NK-92 (cell line): ENCODE results near the gene TANC1.
"Not testable (repeated sequence)": the region's sequence is repeated elsewhere in the genome, so short reads cannot be mapped to it uniquely, and the experiment has no call there.

Experiments
- DNase-seq: peaks from one replicate; lab custom pipeline; 2025; ENCODE audit not compliant: unreplicated experiment; lab: John Stamatoyannopoulos, UW

Gene TANC1

DNA sequence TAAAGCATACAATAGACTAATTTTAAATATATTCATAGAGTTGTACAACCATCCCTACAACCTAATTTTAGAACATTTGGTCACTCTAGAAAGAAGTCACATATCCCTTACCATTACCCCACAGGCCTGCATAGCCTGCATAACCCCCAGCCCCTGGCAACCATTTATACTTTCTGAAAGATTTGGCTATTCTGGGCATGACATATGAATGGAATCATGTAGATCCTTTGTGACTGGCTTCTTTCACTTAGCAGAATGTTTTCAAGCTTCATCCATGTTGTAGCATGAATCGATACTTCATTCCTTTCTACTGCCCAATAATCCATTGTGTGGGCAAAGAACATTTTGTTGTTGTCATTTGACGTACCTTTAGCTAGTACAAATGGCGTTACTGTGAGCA, 166.5 kb downstream of the TANC1 start:
- no peak for DNase-seq

DNA sequence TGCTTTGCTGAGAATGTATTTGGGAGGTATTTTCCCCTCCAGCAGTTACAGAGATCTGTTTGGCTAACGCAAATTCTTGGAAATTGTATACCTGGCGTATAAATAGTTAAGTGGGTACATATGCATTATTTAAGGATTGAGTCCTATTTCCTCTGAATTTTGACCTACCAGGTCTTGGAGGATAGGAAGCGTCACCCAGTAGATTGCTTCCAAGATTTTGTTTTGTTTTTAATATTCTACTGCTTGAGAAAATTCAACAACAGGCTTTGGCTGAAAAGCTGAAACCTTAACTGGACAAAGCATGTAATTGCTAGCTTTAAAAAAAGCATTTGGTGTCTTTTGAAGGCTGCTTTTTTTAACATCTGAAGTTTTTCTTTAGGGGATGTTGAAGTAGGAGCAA, 168.0 kb downstream of the TANC1 start:
- no peak for DNase-seq

DNA sequence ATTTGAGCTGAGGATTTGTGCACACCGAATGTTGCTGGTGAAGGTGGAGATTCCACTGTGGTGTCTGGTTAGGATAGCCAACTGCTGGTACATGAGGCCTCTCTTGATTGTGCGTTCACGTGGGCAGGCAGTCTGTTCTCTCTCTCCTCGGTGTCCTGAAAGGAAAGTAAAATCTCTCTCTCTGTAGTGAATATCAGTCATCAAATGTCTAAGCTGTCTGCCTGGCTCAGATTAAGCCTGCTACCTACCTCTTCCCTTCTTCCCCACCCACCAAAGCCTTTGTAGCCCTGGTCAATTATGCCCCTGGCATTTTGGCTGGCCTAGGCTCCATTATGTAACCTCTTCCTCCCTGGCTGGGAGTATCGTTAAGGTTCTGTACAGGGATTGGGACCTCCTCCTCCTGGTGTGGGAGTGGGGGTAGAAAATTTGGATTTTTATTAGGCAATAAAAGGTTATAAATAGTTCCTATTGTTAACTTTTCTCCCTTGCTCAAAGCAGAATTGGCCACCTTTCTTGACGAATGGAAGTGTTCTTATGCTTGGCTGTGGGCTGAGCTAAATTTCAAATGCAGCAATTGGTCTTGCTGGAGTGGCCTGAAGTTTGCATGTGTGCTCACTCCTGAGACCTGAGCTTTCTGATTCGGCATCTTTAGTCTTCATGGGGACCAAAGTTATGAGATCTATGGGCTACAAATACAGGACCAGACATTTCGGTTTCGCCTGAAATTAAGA, 169.2 kb downstream of the TANC1 start:
- no peak for DNase-seq

DNA sequence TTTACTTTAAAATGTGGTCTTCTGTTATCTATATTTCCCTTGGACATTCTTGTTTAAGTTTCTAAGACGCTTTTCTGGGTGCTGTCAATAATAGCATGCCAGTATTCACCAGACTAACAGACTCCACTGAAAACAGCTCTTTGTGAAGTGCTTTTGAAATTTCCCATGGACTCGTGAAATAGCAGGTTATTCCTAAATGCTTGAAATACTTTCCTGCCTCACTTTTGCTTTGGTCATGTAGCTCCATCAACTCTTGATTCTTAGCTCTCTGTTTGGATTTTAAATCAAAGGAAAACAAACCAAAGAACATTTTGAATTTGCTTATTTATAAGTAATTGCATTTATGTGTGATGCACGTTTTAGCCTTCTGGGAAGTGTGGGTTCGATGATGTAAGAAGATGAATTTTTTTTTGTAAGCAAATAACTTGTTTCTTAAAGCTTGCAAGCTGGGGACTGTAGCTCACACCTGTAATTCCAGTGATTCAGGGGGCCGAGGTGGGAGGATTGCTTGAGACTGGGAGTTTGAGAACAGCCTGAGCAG, 170.3 kb downstream of the TANC1 start:
- no peak for DNase-seq

DNA sequence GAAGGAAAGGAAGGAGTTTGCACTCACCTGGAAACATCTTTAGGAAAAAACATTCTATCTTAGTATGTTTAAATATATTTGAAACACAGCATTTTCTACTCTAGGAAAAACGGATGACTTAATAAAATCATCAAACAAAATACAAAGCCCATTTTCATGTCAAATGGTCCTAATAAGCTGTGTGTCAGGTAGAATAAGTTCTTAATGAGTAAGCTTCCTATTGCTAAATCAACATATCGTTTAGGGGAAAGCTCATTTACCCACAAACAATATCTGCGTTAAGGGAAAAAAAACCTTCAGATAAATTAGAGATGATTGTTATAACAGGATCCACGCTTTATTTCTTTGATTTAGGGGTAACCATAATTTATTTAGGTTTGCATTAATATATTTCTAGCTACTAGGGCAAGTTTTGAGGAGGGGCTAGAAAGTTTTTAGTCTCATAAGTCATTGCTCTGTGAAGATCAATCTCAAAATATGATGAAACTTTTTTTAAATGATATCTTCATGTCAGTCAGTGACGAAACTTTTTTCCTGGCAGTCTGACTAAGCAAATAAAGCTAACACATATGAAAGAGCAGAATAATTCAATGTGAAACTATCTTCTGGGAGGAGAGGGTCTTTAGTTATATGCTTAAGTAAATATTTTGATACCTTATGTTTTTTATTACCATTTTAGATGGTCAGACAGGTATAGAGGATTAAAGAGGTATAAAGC, 170.9 kb downstream of the TANC1 start:
- DNase-seq = no peak

DNA sequence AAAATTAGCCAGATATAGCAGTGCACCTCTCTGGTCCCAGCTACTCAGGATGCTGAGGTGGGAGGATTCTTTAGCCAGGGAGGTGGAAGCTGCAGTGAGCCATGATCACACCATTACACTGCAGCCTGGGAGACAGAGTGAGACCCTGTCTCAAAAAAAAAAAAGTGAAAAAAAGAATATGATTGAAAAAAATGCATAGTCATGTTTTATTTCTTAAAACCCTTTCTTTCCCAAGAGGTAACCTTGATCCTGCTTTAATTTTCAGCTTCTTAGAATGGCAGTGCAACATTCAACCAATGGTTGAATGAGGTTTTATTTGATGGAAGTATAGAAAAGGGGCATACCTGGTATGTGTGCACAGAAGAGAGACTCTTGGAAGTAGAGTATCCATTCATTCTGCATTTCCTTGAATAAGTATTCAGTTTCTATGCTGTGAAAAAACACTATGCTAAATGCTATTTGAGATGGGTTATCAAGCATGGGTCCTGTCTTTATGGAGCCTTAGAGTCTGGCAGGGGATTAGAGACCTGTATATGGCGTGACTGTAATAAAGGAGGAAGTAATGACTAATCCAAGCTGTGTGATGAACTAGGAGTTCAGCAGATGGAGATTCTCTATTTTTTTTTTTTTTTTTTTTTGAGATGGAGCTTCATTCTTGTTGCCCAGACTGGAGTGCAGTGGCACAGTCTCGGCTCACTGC, 171.8 kb downstream of the TANC1 start:
- DNase-seq = no peak

DNA sequence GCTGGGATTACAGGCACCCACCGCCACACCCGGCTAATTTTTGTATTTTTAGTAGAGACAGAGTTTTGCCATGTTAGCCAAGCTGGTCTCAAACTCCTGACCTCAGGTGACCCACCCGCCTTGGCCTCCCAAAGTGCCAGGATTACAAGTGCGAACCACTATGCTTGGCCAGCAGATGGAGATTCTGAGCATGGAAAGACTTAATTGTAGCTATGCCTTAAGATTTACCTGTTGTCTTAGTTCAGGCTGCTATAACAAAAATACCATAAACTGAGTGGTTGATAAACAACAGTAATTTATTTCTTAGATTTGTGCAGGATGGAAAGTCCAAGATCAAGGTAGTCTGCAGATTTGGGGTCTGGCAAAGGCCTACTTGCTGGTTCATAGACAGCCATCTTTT, 172.4 kb downstream of the TANC1 start:
- not testable (repeated sequence) for DNase-seq

DNA sequence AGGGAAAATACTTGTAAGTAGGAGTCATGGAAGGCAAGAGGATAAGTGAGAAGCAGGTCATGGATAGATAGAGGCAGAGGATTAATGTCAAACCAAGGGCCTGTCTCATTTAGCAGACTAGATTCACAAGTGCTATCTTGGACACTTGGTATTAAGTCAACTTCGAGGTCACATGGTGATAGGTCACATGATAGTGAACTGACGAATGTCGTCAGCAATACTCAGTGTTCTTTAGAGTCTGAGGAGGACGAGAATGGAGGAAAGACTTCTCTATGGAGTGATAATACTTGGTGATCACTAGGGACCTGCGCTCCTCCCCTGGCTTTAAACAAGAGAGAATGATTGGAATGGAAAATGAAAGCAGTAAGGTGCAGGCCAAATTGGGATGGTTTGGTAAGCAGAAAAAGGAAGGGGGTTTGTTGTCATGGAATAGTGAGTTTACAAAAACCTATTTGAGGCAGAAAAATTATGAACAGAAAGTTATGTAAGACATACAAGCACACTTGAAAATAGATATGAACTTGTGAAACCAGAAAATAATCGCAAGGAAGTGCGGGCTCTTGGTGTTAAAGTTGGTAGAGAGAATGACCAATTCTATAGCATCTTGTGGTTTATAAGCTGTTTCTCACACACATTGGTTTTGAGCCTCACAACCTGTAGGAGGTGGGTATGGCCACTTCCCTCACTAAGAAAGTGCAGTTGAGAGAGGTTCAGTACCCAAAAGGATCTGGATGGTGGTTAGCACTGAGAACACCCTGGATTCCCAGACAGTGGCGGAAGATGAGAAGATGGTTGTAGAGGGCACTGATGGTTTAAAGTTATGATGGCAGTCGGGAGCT, 176.6 kb downstream of the TANC1 start:
- DNase-seq = no peak

DNA sequence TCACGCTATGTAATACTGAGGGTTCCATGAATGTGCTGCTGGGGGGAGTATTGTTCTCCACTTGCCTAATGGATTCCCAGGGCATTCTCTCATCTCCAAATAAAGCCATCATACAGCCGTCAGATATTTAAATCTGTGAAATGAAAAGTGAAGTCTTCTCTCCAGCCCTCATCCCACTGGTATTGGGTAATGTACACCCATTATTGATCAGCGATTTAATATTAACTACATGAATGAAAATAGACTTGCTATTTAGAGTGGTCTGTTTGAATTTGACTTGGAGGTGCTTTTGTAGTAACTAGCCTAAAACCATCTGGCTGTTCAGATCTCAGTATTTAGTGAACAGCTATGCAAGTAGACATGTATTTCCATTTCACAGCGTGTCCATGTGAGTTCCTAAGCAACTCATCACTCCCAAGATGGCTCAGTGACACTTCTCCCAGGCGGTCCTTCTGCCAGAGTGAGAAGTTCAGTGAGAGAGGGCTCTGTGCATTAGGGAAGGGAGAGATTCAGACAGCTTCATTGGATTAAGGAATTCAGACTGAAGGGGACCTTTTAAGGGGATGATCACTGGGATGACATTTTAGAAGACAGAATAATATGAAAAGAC, 177.4 kb downstream of the TANC1 start:
- DNase-seq = no peak

DNA sequence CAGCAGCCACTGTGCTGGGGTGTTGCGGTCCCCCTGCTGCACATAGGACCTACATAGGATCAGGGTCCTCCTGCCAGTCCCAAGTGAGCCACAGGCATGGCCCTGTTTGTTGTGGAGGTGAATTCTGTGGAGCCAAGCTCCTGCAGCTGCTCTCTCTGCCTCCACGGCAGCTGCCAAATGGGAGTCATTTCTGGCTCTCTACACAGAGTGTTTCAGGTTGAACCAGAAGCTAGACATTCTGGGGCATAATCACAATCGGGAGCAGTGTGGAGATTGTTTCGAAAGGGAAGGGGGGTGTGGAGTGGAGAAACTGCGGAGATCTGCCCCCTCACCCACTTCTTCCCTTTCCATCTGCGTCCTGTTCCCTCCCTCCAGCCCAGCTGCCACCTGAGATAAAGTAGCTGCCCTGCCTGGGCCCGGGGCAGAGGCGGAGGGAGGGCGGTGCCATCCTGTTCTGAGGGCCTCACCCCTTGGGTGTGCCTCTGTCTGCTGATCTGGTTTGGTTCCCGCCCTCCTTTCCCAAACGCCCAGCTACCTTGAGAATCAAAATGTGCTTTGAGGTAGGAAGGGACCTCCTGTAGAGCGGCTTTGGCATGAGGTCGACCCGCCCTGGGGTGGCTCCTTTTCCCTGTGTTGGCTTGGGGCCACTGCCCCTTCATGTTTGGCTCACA, 178.7 kb downstream of the TANC1 start:
- no peak for DNase-seq

DNA sequence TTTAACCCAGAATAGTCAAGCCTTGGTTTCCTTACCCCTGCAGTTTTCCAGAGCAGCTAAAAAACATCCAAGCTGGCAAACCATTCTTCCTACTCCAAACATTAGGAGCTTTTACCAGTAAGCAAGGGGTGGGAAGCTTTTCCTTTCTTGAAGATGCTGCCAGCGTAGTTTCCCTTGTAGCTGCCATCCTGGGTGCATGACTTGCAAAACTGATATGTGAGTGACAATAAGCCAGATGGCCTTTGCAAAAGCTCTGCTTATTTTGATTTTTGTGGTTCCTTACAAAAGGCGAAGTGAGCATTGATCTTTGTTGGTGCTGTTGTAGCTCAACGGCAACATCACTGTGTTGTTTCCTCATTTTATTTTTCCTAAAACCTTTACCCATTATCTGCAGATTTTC, 179.2 kb downstream of the TANC1 start:
- DNase-seq = no peak

DNA sequence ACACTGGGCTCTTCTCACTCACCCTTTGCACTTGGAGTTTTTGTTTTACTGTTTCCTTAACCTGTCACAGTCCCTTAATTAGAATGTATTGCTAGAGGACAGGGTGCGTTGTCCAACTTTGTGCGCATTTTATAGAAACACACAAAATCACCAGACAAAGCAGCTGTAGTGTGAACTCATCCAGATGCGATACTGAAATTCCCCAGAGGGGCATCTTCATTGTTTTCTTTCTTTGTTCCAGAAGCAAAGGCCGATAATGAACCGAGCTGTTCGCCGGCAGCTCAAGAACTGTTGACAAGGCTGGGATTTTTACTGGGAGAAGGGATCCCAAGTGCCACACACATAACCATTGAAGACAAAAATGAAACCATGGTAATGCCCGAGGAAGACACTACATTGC, 180.5 kb downstream of the TANC1 start:
- no peak for DNase-seq

DNA sequence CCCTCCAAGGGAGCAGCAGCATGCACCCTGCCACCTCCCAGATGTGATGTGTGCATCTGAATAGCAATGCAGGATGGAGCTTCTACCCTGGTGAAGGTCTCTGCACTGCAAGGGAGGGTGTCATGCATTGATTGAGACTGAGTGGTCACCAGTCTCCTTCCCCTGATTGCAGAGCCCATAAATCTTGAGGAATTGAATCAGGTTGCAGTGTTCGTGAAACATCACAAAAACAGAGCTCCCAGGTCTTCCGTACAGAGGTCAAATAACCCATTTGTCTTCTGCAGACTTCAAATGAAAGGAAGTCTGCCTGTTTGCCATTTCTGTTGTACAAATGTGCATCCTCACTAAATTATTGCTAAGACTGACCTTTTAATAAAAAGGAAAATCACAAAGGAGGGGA, 181.3 kb downstream of the TANC1 start:
- DNase-seq = no peak

DNA sequence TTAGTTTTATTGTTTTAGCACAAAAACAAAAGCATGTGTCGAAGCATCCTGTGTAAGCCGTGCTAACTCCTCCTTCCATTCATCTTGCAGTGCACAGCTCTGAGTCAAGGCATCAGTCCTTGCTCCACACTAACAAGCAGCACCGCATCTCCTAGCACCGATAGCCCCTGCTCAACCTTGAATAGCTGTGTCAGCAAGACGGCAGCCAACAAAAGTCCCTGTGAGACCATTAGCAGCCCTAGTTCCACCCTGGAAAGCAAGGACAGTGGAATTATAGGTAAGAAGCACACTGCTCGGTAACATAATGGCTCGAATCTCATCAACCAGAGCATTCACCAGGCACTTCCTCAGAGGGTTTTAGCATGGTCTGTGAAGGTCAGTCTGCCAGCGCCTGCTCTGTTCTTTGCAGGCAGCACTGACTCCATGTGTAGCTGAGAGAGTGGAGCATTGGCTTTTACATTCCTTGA, 181.9 kb downstream of the TANC1 start:
- no peak for DNase-seq

DNA sequence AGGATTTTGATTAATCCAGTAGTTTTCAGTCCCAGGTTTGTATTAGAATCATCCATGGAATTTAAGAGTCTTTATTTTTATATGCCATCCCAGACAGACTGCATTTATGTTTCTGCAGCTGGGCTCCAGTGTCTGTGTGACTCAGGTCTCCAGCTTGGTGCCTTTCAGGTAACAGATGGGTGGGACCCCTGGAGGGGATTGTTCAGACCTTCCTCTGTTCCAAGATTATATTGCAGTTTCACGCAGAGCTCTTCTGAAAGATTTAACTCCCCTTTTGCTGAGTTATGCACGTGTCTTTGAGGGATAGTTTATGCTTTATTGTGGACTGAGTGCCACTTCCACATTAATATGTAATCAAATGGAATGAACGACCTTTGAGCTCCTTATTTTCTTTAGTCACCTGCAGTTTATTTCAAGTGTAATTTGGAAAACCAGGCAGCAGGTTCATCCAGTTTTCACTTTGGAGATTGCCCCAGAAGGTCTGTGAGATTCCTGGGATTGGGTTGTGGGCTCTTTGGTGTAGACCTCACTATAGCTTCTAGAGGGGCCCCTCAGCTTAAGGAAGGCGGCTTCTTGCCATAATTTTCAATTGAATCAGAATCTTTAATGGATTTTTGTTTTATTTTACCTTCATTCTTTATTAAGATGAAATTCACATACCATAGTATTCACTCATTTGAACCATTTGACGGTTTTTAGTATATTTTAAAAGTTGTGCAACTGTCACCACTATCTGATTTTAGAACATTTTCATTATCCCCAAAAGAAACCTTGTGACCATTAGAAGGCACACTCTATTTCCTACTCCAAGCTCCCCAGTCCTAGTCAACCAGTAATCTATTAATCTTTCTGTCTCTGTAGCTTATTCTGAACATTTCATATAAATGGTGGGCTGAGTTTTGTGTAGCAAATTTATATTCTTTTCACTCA, 183.0 kb downstream of the TANC1 start:
- no peak for DNase-seq

DNA sequence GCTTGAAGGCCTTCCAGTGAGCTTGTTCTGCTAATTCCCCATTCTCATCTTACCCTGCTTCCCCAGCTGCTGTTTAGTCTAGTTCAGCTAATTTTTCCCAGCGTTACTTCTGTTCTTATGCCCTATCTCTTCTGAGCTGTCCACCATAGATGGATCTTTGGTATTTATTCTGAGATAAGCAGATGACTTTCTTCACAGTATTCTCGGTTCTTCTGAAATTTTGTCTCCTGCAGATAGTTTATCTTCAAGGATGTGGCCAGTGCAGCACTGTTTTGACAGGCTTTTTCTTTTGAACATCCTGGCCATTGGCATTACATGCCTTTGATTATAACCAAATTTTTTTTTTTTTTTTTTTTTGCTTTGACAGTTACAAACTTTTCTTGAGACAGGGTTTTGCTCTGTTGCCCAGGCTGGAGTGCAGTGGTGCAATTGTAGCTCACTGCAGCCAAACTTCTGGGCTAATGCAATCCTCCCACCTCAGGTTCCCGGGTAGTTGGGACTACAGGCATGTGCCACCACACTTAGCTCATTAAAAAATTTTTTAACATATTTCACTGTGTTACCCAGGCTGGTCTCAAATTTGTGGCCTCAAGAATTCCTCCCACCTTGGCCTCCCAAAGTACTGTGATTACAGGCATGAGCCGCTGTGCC, 183.8 kb downstream of the TANC1 start:
- no peak for DNase-seq

DNA sequence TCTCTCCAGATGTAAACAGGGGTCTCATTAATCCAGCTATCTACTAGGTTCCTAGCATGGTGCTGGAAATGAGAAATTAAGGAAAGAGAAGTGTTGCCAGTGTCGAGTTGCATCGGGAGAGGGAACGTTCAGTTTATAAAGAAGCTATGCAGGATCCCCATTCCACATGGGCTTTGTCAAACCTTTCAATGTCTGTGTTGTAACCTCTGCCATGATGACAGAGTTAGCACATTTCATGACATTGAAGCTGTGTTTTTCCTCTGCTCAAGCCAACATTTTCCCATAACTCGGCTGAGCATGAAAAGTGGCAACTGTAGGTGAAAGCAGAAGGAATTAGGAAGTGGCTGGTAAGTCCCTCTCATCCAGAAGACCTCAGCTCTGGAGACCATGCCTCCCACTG, 184.6 kb downstream of the TANC1 start:
- DNase-seq = no peak

DNA sequence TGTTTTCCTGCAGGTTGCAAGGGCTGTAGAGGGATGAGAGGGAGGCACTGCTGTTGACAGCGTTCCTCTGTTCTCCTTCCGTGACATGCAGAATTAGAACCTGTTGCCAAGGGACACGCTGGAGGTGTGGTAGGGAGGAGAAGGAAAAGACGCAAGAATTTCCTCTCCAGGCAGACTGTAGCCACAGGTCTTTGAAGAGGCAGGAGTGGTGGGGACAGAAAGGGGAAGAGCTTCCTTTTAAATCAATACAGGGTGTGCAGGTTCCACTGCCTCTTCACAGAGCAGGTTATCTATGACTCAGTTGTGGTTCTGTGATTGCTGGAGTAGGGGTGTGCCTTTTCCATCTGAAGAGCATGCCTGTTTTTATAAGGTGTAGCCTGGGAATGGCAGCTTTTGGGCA, 185.0 kb downstream of the TANC1 start:
- DNase-seq = no peak
